GM21390 (cell line): Measurements from ENCODE around the gene PCED1B.
"Not testable (repeated sequence)": the region's sequence is repeated elsewhere in the genome, so short reads cannot be mapped to it uniquely, and the experiment has no call there.

Experiments used
- ATAC-seq: cut with Tn5 transposase; IDR thresholded peaks from one replicate; pipeline ENCODE4 v1.9.1; 2021; ENCODE audit not compliant: unreplicated experiment

PCED1B gene

DNA sequence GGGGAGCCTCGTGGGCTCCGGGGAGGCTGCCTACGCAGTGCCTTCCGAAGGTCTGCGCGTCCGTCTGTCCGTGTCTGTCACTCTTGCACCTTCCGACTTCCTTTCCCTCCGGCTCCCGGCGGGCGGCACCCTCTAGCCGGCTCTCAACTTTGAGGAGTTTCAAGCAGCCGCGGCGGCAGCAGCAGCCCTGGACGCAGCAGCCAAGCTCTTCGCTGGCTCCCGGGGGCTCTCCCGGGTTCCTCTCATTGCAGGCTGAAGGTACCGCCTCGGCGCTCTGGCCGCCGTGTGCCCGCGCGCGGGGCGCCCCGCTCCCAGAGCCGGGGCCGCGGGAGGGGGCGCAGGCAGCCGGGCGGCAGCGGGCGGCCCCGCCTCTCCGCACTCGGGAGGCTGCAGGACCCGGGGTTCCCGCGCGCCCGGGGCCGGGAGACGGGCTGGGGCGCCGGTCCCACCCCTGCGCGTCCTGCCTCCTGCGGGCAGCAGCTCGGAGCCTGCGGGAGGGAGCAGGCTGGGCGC, at the start of gene PCED1B, which contains the start of gene AMIGO2:
TSS of gene PCED1B (plus strand) at position 154 of the 513 bp plus-strand sequence. CDS start 155,443 bp downstream, outside the sequence.
TSS of gene AMIGO2 (minus strand) at position 492 of the 513 bp plus-strand sequence. CDS start 957 bp downstream, outside the sequence.
- peak; percentile 78 for ATAC-seq

GRCh38 chr12:47029903-47030302, 49.5 kb upstream of the PCED1B start:
- no peak for ATAC-seq

GRCh38 chr12:47032644-47033043, 46.8 kb upstream of the PCED1B start:
- ATAC-seq: no peak

GRCh38 chr12:47033081-47033480, 46.3 kb upstream of the PCED1B start:
- no peak for ATAC-seq

DNA sequence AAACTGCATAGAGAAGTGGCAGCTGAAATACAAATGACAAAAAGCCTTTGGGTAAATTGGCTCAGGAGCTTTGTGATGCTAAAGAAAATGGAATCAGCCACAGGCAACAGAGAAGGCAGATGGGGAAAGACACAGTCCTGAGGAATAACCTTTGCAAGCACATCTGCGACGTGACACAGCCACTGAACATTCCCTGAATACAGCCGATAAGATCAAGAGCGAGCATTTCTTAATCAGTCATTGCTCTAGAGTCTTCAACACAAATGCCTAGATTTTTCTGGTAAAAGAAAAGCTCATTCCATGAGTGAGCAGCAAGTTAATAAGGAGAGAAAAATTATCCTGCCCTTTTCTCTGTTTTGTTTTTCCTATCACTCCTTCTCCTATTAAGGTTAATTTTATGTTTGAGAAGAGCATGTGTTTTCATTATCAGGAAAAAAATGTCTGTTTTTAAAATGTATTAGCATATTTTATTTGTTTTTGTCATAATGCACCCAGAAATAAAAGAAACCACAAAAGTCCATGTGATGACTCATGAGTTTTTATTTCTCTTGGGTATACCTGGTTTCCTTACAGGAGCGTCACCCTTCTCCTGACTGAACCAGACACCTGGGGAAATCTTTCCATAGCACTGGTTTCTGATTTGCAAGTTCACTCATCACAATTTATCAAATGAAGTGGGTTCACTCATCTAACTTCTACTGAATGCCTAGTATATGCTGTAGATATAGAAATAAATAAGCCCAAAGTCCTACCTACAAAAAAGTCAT, 45.4 kb upstream of the PCED1B start:
- no peak for ATAC-seq

GRCh38 chr12:47034661-47035060, 44.8 kb upstream of the PCED1B start:
- no peak for ATAC-seq

GRCh38 chr12:47035484-47035883, 43.9 kb upstream of the PCED1B start:
- ATAC-seq: no peak

DNA sequence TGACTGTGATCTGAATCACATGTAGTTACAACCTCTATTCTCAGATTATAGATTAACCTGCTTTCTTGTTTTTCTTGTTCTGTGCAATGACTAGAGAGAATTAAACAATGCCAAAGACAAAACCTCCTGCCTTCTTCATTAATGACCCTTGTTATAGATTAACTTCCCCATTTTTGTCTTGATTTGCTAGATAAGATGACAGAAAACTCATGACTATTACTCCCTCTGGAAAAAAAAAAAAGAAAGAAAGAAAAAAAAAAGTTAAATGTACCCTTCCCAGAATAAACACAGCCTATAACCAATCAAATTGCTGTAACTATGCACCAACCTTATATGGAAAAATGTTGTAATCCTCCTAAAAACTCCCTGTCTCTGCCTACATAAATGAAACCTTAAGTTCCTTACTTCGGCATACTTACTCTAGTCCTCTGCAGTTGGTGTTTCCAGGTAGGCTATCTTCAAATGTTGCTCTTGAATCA, 41.1 kb upstream of the PCED1B start:
- no peak for ATAC-seq

GRCh38 chr12:47039079-47039478, 40.3 kb upstream of the PCED1B start:
- ATAC-seq: no peak

GRCh38 chr12:47039756-47040155, 39.7 kb upstream of the PCED1B start:
- ATAC-seq: no peak

DNA sequence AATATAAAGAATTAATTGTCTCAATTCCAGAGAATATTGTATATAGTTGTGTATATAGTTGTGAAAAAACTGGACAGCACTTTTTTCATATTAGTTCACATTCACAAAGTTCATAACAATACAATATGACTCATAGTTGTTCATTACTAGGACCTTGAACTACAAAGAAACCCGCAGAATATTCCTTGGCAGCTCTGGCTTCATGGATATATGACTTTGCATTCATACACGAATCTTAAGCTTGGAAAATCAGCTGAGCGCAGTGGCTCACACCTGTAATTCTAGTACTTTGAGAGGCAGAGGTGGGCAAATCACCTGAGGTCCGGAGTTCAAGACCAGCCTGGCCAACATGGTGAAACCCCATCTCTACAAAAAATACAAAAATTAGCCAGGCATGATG, 38.1 kb upstream of the PCED1B start:
- ATAC-seq: no peak

GRCh38 chr12:47048541-47048940, 30.9 kb upstream of the PCED1B start:
- no peak for ATAC-seq

- not testable (repeated sequence) for ATAC-seq
These were observed 28.1 kb upstream of the PCED1B start for GRCh38 chr12:47051291-47051690.

DNA sequence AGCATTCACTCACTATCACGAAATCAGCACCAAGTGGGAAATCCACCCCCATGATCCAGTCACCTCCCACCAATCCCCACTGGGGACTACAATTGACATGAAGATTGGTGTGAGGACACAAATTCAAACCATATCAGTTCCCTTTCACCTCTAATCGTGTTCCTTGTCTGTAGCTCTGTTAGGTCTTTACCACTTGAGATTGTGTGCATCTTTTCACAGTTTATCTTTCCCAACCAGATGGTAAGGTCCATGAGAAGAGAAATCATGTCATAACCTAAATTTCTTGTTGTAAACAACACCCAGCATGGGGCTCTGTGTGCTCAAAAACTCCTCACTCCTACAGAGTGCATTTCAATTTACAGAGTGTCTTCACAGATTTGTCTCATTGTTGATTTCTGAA, 27.1 kb upstream of the PCED1B start:
- no peak for ATAC-seq

- ATAC-seq: no peak
These were observed 25.5 kb upstream of the PCED1B start for GRCh38 chr12:47053961-47054360.

- no peak for ATAC-seq
These were observed 24.8 kb upstream of the PCED1B start for GRCh38 chr12:47054659-47055058.

- ATAC-seq: not testable (repeated sequence)
These were observed 23.6 kb upstream of the PCED1B start for GRCh38 chr12:47055856-47056255.

DNA sequence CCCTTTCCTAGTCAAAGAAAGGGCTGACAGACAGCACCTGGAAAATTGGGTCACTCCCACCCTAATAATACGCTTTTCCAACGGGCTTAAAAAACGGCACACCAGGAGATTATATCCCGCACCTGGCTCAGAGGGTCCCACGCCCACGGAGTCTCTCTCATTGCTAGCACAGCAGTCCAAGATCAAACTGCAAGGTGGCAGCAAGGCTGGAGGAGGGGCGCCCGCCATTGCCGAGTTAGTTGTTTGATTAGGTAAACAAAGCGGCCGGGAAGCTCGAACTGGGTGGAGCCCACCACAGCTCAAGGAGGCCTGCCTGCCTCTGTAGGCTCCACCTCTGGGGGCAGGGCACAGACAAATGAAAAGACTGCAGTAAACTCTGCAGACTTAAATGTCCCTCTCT, 22.5 kb upstream of the PCED1B start:
- ATAC-seq: not testable (repeated sequence)

DNA sequence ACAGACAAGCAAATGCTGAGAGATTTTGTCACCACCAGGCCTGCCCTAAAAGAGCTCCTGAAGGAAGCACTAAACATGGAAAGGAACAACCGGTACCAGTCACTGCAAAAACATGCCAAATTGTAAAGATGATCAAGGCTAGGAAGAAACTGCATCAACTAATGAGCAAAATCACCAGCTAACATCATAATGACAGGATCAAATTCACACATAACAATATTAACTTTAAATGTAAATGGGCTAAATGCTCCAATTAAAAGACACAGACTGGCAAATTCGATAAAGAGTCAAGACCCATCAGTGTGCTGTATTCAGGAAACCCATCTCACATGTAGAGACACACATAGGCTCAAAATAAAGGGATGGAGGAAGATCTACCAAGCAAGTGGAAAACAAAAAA, 20.8 kb upstream of the PCED1B start:
- not testable (repeated sequence) for ATAC-seq

DNA sequence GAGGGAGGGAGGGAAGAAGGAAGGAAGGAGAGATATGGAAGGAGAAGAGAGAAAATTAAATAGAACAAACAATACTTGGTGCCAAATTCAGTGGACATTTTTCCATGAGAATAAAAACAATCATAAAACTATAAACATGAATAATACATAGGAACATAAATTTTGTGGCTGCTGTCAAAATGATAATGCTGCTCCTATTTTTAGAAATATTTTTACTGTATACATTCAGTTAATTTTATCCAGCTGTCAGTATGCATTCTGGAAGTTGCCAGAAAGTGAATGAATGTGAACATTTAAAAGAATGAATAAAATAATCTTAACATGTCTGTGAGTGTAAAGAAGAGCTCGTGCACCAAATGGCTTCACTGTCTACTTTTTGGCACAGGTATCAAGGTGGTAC, 13.9 kb upstream of the PCED1B start:
- ATAC-seq: no peak

GRCh38 chr12:47066278-47067025, 13.0 kb upstream of the PCED1B start:
- ATAC-seq: no peak

GRCh38 chr12:47067176-47067575, 12.2 kb upstream of the PCED1B start:
- no peak for ATAC-seq
